Gastroesophageal sphincter (tissue), 4 donors: ENCODE measurements around the gene SLC18B1. TPM values are rescaled to one million over a fixed set of nuclear protein-coding genes. Genes with fewer than 3 reads are reported as not detected.
A peak's percentile ranks its signal among the peaks of the same experiment; 100 is the strongest.

ENCODE experiments used
- ATAC-seq: fragments of 150-250 bp; one replicate; pipeline ENCODE4 v1.9.1; 2016; ENCODE audit warnings: mild to moderate bottlenecking, moderate library complexity
- H3K27ac ChIP-seq, 4 donors: fragments of 200-600 bp; sonication (generic) in 3 of 4; 1 replicate in 3 of 4; 2 replicates in 1 of 4; pipeline ENCODE4 v1.5.1; 2016 to 2019
- H3K27me3 ChIP-seq: fragments of 200-600 bp; sonication (generic); one replicate; pipeline ENCODE4 v1.5.1; 2019
- H3K36me3 ChIP-seq, 2 donors: fragments of 200-600 bp; sonication (generic); one replicate each; pipeline ENCODE4 v1.5.1; 2019; ENCODE audit warnings: control low read depth in 1 of 2
- H3K4me1 ChIP-seq, 3 donors: fragments of 200-600 bp; sonication (generic); 1 replicate in 2 of 3; 2 replicates in 1 of 3; pipeline ENCODE4 v1.5.1; 2016 to 2019; ENCODE audit warnings: control low read depth in 2 of 3
- H3K4me3 ChIP-seq, 2 donors: fragments of 200-600 bp; sonication (generic); one replicate each; pipeline ENCODE4 v1.5.1; 2019; ENCODE audit warnings: mild to moderate bottlenecking in 1 of 2, moderate library complexity in 1 of 2
- H3K9me3 ChIP-seq, 3 donors: fragments of 200-600 bp; sonication (generic); one replicate each; pipeline ENCODE4 v1.5.1; 2017 to 2019; ENCODE audit warnings: control low read depth in 2 of 3
- CTCF ChIP-seq, 4 experiments: fragments of 200-600 bp in 2 of 4; fragments of 450-650 bp in 2 of 4; sonication (generic) in 1 of 4; IDR thresholded peaks; one replicate each; pipeline ENCODE4 v1.5.1; 2017 to 2019; ENCODE audit warnings: antibody characterized with exemption in 4 of 4, mild to moderate bottlenecking in 2 of 4, moderate library complexity in 2 of 4
- EP300 ChIP-seq: sonication (generic); formaldehyde crosslinking; IDR thresholded peaks from one replicate; pipeline ENCODE4 v1.6.1; 2017; ENCODE audit warnings: antibody characterized with exemption, mild to moderate bottlenecking
- POLR2A ChIP-seq, 2 donors: fragments of 450-650 bp; IDR thresholded peaks; one replicate each; pipeline ENCODE4 v1.6.1; 2017; ENCODE audit warnings: antibody characterized with exemption in 2 of 2, mild to moderate bottlenecking in 2 of 2, moderate library complexity in 1 of 2
- POLR2AphosphoS5 ChIP-seq: sonication (generic); formaldehyde crosslinking; IDR thresholded peaks from one replicate; pipeline ENCODE4 v1.6.1; 2017; ENCODE audit warnings: antibody characterized with exemption
- WGBS, 2 donors: methylation state at CpG; one replicate each; pipeline ENCODE4 v1.1.5; 2018; ENCODE audit warnings: low coverage in 1 of 2; 5-methylcytosine and 5-hydroxymethylcytosine counted together
- total RNA-seq, 4 donors: library from RNA; depleted of rRNA; stranded (reverse); fragments of >200 nt; gene quantifications; one replicate each; pipeline ENCODE4 v1.1.0, GENCODE V29; 2016

The SLC18B1 gene
- total RNA-seq, 4 donors from 2014 or later = 7.1 to 12.9 (median 8.9) TPM

DNA sequence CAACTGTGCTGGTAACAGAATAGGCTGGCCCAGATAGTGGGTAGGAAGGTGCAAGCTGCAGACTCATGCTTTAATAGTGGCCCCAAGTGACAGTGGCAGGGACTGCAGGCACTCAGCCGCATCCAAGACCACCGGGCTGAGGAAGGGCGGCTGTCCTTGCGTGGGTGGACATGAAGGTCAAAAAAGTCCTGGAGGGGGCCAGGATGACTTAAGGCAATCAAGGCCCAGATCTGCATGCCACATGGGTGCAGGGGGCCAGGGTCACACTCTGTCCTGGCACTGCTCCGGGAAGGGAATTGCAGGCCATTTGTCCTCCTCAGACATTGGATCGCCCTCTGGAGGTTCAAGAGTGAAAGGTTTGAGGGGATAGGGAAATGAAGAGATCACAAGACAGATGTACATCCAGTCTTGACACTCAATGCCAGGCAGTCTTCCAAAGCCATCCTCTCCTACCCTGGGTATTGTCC lies 30.4 kb downstream of the SLC18B1 start:
- ATAC-seq = peak; percentile 60
- H3K27me3 ChIP-seq = no peaks in the 10 kb centered on the region
- no peaks in the 10 kb centered on the region for H3K9me3 ChIP-seq
- 26 to 40% methylated on average over 2 to 3 of the region's 6 CpGs for WGBS, 2 donors
- TF ChIP-seq POLR2AphosphoS5 = no peak
- TF ChIP-seq EP300 = no peak
- peak in 3 of 4 experiments; percentile 21 to 41 (median 28) for TF ChIP-seq CTCF (IDR thresholded peaks at IDR 0.05)
- no peak for TF ChIP-seq POLR2A (IDR thresholded peaks at IDR 0.05)
- no peak overlapping the region for H3K4me3 ChIP-seq
- H3K36me3 ChIP-seq = peaks cover 0 to 35% of the 10 kb centered on the region in 2 donors
- peaks cover 0 to 12% (median 0%) of the 10 kb centered on the region in 3 donors for H3K4me1 ChIP-seq
- H3K27ac ChIP-seq = no peak overlapping the region

GRCh38 chr6:132765560-132765959 lies 32.9 kb downstream of the SLC18B1 start:
- 92 to 100% methylated on average over 1 of the region's 1 CpG for WGBS, 2 donors
- no peaks in the 10 kb centered on the region for H3K27me3 ChIP-seq
- TF ChIP-seq POLR2AphosphoS5 (no peak), POLR2A (IDR thresholded peaks at IDR 0.05) (no peak), EP300 (no peak), CTCF (IDR thresholded peaks at IDR 0.05) (no peak)
- no peak for ATAC-seq
- no peaks in the 10 kb centered on the region for H3K9me3 ChIP-seq
- peaks cover 0 to 11% of the 10 kb centered on the region in 2 donors for H3K36me3 ChIP-seq
- H3K4me1 ChIP-seq = peaks cover 0 to 12% (median 0%) of the 10 kb centered on the region in 3 donors
- H3K27ac ChIP-seq = no peak overlapping the region
- H3K4me3 ChIP-seq = no peak overlapping the region

DNA sequence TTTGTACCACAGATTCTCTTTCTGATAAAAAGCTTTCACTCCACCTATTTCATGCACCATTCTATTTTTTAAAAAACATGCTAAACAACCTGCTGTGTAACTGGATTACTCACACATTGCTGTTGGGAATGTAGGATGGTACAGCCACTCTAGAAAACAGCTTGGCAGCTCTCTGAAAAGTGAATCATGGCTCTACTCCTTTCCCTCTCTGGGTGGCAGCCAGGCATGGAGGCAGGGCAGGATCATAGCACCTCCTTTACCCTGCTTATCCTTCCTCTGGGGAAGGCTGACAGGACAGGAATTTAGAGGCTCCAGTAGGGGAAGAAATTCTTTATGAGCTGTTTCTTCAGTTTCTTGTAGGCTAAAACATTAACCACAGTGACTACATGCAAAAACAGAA lies 34.1 kb downstream of the SLC18B1 start:
- H3K27ac ChIP-seq = no peak overlapping the region
- ATAC-seq = no peak
- no peak overlapping the region for H3K4me3 ChIP-seq
- H3K4me1 ChIP-seq = peaks cover 0 to 12% (median 0%) of the 10 kb centered on the region in 3 donors
- H3K36me3 ChIP-seq = no peaks in the 10 kb centered on the region
- TF ChIP-seq CTCF (IDR thresholded peaks at IDR 0.05) (no peak), POLR2A (IDR thresholded peaks at IDR 0.05) (no peak), POLR2AphosphoS5 (peak; percentile 46)
- H3K9me3 ChIP-seq = no peaks in the 10 kb centered on the region
- H3K27me3 ChIP-seq = no peaks in the 10 kb centered on the region

GRCh38 chr6:132763269-132763668 lies 35.2 kb downstream of the SLC18B1 start:
- H3K36me3 ChIP-seq = no peaks in the 10 kb centered on the region
- H3K4me1 ChIP-seq = peaks cover 0 to 12% (median 0%) of the 10 kb centered on the region in 3 donors
- no peaks in the 10 kb centered on the region for H3K27me3 ChIP-seq
- H3K4me3 ChIP-seq = no peak overlapping the region
- H3K27ac ChIP-seq = no peak overlapping the region
- H3K9me3 ChIP-seq = no peaks in the 10 kb centered on the region
- 50 to 59% methylated on average over 1 to 2 of the region's 2 CpGs for WGBS, 2 donors
- no peak for TF ChIP-seq POLR2AphosphoS5
- ATAC-seq = no peak

DNA sequence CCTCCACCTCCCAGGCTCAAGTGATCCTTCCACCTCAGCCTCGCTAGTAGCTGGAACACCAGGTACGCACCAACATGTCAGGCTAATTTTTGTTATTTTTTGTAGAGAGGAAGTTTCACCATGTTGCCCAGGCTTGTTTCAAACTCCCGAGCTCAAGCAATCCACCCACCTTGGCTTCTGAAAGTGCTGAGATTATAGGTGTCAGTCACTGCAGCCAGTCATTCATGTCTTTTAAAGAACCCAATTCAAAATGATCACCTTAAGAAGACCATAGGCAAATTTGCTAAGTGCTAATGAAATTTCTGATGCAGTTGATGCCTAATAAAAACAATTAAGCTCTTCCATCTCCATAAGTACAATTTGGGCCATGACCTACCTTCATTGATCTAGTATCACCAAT lies 38.2 kb downstream of the SLC18B1 start:
- 94% methylated on average over 2 to 3 of the region's 3 CpGs for WGBS, 2 donors
- no peaks in the 10 kb centered on the region for H3K36me3 ChIP-seq
- no peaks in the 10 kb centered on the region for H3K9me3 ChIP-seq
- no peak for ATAC-seq
- H3K27ac ChIP-seq = no peak overlapping the region
- H3K4me3 ChIP-seq = no peak overlapping the region
- H3K27me3 ChIP-seq = no peaks in the 10 kb centered on the region
- peaks cover 0 to 12% (median 0%) of the 10 kb centered on the region in 3 donors for H3K4me1 ChIP-seq
- TF ChIP-seq CTCF (IDR thresholded peaks at IDR 0.05) (no peak), POLR2AphosphoS5 (no peak), EP300 (no peak), POLR2A (IDR thresholded peaks at IDR 0.05) (no peak)
